Measurements from ENCODE around the gene POLH. TPM values are rescaled to one million over a fixed set of nuclear protein-coding genes. Genes with fewer than 3 reads are reported as not detected.

The POLH gene
- total and polyA plus RNA-seq, 10 of the 15 experiments (the other 5 are each of a cell fraction or from before 2014, with no cell fraction given): 5.5 to 33.6 (median 18.6) TPM

GRCh38 chr6:43575105-43575771 is 747 bp upstream of the POLH start:
- Histone ChIP-seq H3K4me3 (peak overlapping the region; percentile 84), H4K20me1 (ENCODE audit: control insufficient read depth, insufficient read depth) (no peaks in the 10 kb centered on the region), H3K4me2 (ENCODE audit: control insufficient read depth, insufficient read depth) (peak overlapping the region; percentile 58; the same call in 1 of the 2 replicates), H3K4me1 (ENCODE audit: control insufficient read depth, insufficient read depth, low read length) (no peaks in the 10 kb centered on the region; the same call in 1 of the 2 replicates), H3K27me3 (replicated peaks in 1 of 2; ENCODE audit: control insufficient read depth in 2 of 2, insufficient read depth in 2 of 2, low read length in 1 of 2) (no peaks in the 10 kb centered on the region), H2AFZ (ENCODE audit: control insufficient read depth, low read depth, low read length) (peak overlapping the region; percentile 95), H3K9ac (ENCODE audit: control insufficient read depth, insufficient read depth, low read length) (peak overlapping the region; percentile 77), H3K27ac (ENCODE audit: control insufficient read depth, insufficient read depth) (peak overlapping the region; percentile 68), H3K36me3 (ENCODE audit: control insufficient read depth in 2 of 2, insufficient read depth in 2 of 2, low read length in 1 of 2) (peaks cover 0 to 22% of the 10 kb centered on the region in 2 experiments; a peak in 3 of 4 replicates), H3K79me2 (ENCODE audit: control insufficient read depth, insufficient read depth, low read length) (peaks cover 66% of the 10 kb centered on the region), H3K9me3 (replicated peaks; ENCODE audit: control insufficient read depth, insufficient read depth, low read length) (no peaks in the 10 kb centered on the region)
- intact Hi-C loops (cut with micrococcal nuclease; ENCODE audit: unreplicated experiment): no loop called here
- CTCF ChIA-PET: interaction anchor here (0.6 to 1.2 kb wide), 5 partner anchors 33 to 194 kb away, joined by 3 to 7 read pairs (median 4); no protein-coding TSS in a partner anchor
- RAD21 ChIA-PET (ENCODE audit: unreplicated experiment): interaction anchor here (0.5 to 1.6 kb wide), 4 partner anchors 54 to 504 kb away, joined by 3 to 4 read pairs (median 3); partner anchors contain the start of gene GTPBP2
- peak; percentile 68 for FAIRE-seq
- SMC1A ChIA-PET (ENCODE audit: uncharacterized antibody, unreplicated experiment): interaction anchor here (0.9 kb wide), 1 partner anchor 214 kb away, joined by 3 read pairs; no protein-coding TSS in a partner anchor
- 1% methylated on average over 35 of the region's 38 CpGs for WGBS (ENCODE audit: insufficient coverage, insufficient replicate concordance, low lambda C conversion rate, missing lambda C conversion rate)
- POLR2A ChIA-PET: interaction anchor here (0.5 to 2.0 kb wide), 13 partner anchors 9 to 975 kb away, joined by 3 to 10 read pairs (median 3); partner anchors contain the start of genes CNPY3 and GTPBP2
- BruUV-seq (replicated peaks): no TSS peak
- ATAC-seq: peak; percentile 2
- in situ Hi-C loops (cut with MboI): no loop called here
- no peak for DNase-seq (ENCODE audit: low read depth, low spot score)
- no peak for TF ChIP-seq FOXM1 (IDR thresholded peaks at IDR 0.05; ENCODE audit: low read depth, low read length)
- peak; percentile 54 to 78 for TF ChIP-seq IKZF2 (IDR thresholded peaks at IDR 0.05)
- TF ChIP-seq CEBPB (IDR thresholded peaks at IDR 0.05; ENCODE audit: borderline replicate concordance in 1 of 2, low read depth in 2 of 2, low read length in 2 of 2): no peak
- TF ChIP-seq RCOR1 (conservative IDR thresholded peaks at IDR 0.05; ENCODE audit: low read depth, low read length): no peak
- TF ChIP-seq EGR1 (IDR thresholded peaks at IDR 0.05; ENCODE audit: borderline replicate concordance in 1 of 2, low read depth in 2 of 2, low read length in 2 of 2): peak in 1 of 2 experiments; percentile 69; a peak in 2 of 3 replicates
- TF ChIP-seq BRCA1 (IDR thresholded peaks at IDR 0.05; ENCODE audit: low read depth, low read length): no peak
- TF ChIP-seq, protein P1, sequence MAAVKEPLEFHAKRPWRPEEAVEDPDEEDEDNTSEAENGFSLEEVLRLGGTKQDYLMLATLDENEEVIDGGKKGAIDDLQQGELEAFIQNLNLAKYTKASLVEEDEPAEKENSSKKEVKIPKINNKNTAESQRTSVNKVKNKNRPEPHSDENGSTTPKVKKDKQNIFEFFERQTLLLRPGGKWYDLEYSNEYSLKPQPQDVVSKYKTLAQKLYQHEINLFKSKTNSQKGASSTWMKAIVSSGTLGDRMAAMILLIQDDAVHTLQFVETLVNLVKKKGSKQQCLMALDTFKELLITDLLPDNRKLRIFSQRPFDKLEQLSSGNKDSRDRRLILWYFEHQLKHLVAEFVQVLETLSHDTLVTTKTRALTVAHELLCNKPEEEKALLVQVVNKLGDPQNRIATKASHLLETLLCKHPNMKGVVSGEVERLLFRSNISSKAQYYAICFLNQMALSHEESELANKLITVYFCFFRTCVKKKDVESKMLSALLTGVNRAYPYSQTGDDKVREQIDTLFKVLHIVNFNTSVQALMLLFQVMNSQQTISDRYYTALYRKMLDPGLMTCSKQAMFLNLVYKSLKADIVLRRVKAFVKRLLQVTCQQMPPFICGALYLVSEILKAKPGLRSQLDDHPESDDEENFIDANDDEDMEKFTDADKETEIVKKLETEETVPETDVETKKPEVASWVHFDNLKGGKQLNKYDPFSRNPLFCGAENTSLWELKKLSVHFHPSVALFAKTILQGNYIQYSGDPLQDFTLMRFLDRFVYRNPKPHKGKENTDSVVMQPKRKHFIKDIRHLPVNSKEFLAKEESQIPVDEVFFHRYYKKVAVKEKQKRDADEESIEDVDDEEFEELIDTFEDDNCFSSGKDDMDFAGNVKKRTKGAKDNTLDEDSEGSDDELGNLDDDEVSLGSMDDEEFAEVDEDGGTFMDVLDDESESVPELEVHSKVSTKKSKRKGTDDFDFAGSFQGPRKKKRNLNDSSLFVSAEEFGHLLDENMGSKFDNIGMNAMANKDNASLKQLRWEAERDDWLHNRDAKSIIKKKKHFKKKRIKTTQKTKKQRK (IDR thresholded peaks at IDR 0.05; ENCODE audit: low read depth, low read length): no peak
- TF ChIP-seq BCL11A (IDR thresholded peaks at IDR 0.05; ENCODE audit: low read depth, low read length): no peak
- TF ChIP-seq, protein P2, sequence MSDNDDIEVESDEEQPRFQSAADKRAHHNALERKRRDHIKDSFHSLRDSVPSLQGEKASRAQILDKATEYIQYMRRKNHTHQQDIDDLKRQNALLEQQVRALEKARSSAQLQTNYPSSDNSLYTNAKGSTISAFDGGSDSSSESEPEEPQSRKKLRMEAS (IDR thresholded peaks at IDR 0.05; ENCODE audit: low read depth, low read length): no peak; the same call in 1 of the 2 replicates
- 0 out of 2 replicates have a peak, but pooled peaks have one; percentile 74 for TF ChIP-seq HDGF (IDR thresholded peaks at IDR 0.05)
- TF ChIP-seq BHLHE40 (IDR thresholded peaks at IDR 0.05; ENCODE audit: borderline replicate concordance in 1 of 2, low read depth in 2 of 2, low read length in 1 of 2): peak in 1 of 2 experiments; percentile 32; a peak in 1 of 4 replicates
- no peak for TF ChIP-seq SMARCA5 (IDR thresholded peaks at IDR 0.05)
- TF ChIP-seq CHD1 (IDR thresholded peaks at IDR 0.05; ENCODE audit: low read depth, low read length): no peak
- TF ChIP-seq ZBED1 (IDR thresholded peaks at IDR 0.05; ENCODE audit: borderline replicate concordance): no peak
- no peak for TF ChIP-seq NKRF (conservative IDR thresholded peaks at IDR 0.05)
- 0 out of 2 replicates have a peak, but pooled peaks have one; percentile 43 for TF ChIP-seq MTA3 (IDR thresholded peaks at IDR 0.05; ENCODE audit: borderline replicate concordance, low read length)
- TF ChIP-seq TBL1XR1 (IDR thresholded peaks at IDR 0.05; ENCODE audit: low read depth, low read length): no peak
